ENCODE measurements around the gene MTA1. TPM values are rescaled to one million over a fixed set of nuclear protein-coding genes. Genes with fewer than 3 reads are reported as not detected.

MTA1 gene
- total RNA-seq, 2 donors from 2014 or later = 77.2 to 84.1 TPM

GRCh38 chr14:105483300-105484068 is 63.9 kb downstream of the MTA1 start:
- TF ChIP-seq CTCF (IDR thresholded peaks at IDR 0.05) = no peak
- DNase-seq (ENCODE audit: low spot score) (no peak), ATAC-seq (ENCODE audit: insufficient number of reproducible peaks, low FRiP score, low read depth) (no peak)
- H3K27ac ChIP-seq = peak overlapping the region; percentile 97 to 100
- H3K36me3 ChIP-seq = peaks cover 6% of the 10 kb centered on the region
- no peak overlapping the region for H3K4me3 ChIP-seq
- peaks cover 38 to 84% of the 10 kb centered on the region in 2 donors for H3K4me1 ChIP-seq (ENCODE audit: control insufficient read depth in 1 of 2, low read depth in 2 of 2)
- H3K27me3 ChIP-seq (replicated peaks; ENCODE audit: insufficient read depth) = no peaks in the 10 kb centered on the region
- no peaks in the 10 kb centered on the region for H3K9me3 ChIP-seq

- DNase-seq (ENCODE audit: low spot score) (no peak), ATAC-seq (ENCODE audit: insufficient number of reproducible peaks, low FRiP score, low read depth) (no peak)
- no peak overlapping the region for H3K4me3 ChIP-seq
- H3K4me1 ChIP-seq (ENCODE audit: control insufficient read depth in 1 of 2, low read depth in 2 of 2) = peaks cover 40 to 92% of the 10 kb centered on the region in 2 donors
- H3K36me3 ChIP-seq = peaks cover 5% of the 10 kb centered on the region
- no peaks in the 10 kb centered on the region for H3K27me3 ChIP-seq (replicated peaks; ENCODE audit: insufficient read depth)
- no peaks in the 10 kb centered on the region for H3K9me3 ChIP-seq
- peak overlapping the region; percentile 97 to 100 for H3K27ac ChIP-seq
- TF ChIP-seq CTCF (IDR thresholded peaks at IDR 0.05) = no peak
Measured at GRCh38 chr14:105484069-105484996, 64.7 kb downstream of the MTA1 start.

GRCh38 chr14:105484997-105485393 is 65.4 kb downstream of the MTA1 start:
- Histone ChIP-seq H3K27ac (peak overlapping the region in 1 of 2 donors; percentile 100), H3K27me3 (replicated peaks; ENCODE audit: insufficient read depth) (no peaks in the 10 kb centered on the region), H3K9me3 (no peaks in the 10 kb centered on the region), H3K4me1 (ENCODE audit: control insufficient read depth in 1 of 2, low read depth in 2 of 2) (peaks cover 42 to 97% of the 10 kb centered on the region in 2 donors), H3K4me3 (no peak overlapping the region), H3K36me3 (no peaks in the 10 kb centered on the region)
- TF ChIP-seq CTCF (IDR thresholded peaks at IDR 0.05) = no peak
- DNase-seq (ENCODE audit: low spot score) (no peak), ATAC-seq (ENCODE audit: insufficient number of reproducible peaks, low FRiP score, low read depth) (no peak)

- TF ChIP-seq CTCF (IDR thresholded peaks at IDR 0.05) = no peak
- no peak for DNase-seq (ENCODE audit: low spot score)
- Histone ChIP-seq H3K36me3 (no peaks in the 10 kb centered on the region), H3K9me3 (no peaks in the 10 kb centered on the region), H3K27me3 (replicated peaks; ENCODE audit: insufficient read depth) (no peaks in the 10 kb centered on the region), H3K27ac (peak overlapping the region; percentile 74 to 100), H3K4me1 (ENCODE audit: control insufficient read depth in 1 of 2, low read depth in 2 of 2) (peaks cover 42 to 92% of the 10 kb centered on the region in 2 donors), H3K4me3 (no peak overlapping the region)
- ATAC-seq (ENCODE audit: insufficient number of reproducible peaks, low FRiP score, low read depth) = no peak
Measured at GRCh38 chr14:105485739-105486162, 66.1 kb downstream of the MTA1 start.
